MM.1S (cell line): Measurements from ENCODE around the gene AVPR1B.

Source experiments
- CTCF ChIP-seq: fragments of 300-600 bp; sonication (generic); IDR thresholded peaks from 2 replicates; pipeline ENCODE4 v1.5.1; 2016; ENCODE audit warnings: antibody characterized with exemption, low read length, mixed read lengths
- EZH2 ChIP-seq: fragments of 300-600 bp; sonication (generic); optimal IDR thresholded peaks from 2 replicates; pipeline ENCODE3; 2017; ENCODE audit warnings: low read depth, mild to moderate bottlenecking, antibody characterized with exemption, low read length, mixed read lengths
- EZH2phosphoT487 ChIP-seq: fragments of 300-600 bp; sonication (generic); IDR thresholded peaks from 2 replicates; pipeline ENCODE4 v1.6.1; 2018; ENCODE audit warnings: antibody characterized with exemption, low read length

- TF ChIP-seq CTCF (no peak), EZH2 (no peak), EZH2phosphoT487 (no peak)
Measured at GRCh38 chr1:206089341-206089740, 27.8 kb downstream of the AVPR1B start.
